GM21423 (cell line): ENCODE results near the gene STIM2.

Source experiments
- ATAC-seq: cut with Tn5 transposase; IDR thresholded peaks from one replicate; pipeline ENCODE4 v1.9.1; 2021; ENCODE audit warnings: mild to moderate bottlenecking, moderate library complexity; ENCODE audit not compliant: unreplicated experiment

The STIM2 gene

GRCh38 chr4:26836539-26836938 lies 24.1 kb upstream of the STIM2 start:
- ATAC-seq: no peak

- ATAC-seq: no peak
Observed at GRCh38 chr4:26837993-26838842, 22.4 kb upstream of the STIM2 start.

DNA sequence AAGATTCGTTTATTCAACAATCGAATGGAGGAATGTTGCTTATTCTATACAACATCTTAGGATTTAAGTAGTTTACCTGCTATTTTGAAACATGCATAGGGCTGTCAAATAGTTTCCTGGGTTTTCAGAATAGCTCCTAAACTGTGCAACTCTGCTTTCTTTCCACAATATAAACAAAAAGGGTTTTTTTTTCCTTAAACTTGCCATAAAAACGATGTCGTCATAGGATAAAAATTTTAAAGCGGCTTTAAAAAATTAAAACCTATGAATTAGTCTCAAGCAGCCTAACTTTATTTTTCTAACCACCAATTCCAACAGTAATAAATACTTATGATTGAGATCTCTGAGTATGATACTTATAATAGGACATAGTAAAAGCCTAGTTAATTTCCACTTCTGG lies 21.6 kb upstream of the STIM2 start:
- ATAC-seq: no peak

GRCh38 chr4:26839534-26839951 lies 21.1 kb upstream of the STIM2 start:
- no peak for ATAC-seq

- no peak for ATAC-seq
Observed at GRCh38 chr4:26840786-26841185, 19.9 kb upstream of the STIM2 start.

DNA sequence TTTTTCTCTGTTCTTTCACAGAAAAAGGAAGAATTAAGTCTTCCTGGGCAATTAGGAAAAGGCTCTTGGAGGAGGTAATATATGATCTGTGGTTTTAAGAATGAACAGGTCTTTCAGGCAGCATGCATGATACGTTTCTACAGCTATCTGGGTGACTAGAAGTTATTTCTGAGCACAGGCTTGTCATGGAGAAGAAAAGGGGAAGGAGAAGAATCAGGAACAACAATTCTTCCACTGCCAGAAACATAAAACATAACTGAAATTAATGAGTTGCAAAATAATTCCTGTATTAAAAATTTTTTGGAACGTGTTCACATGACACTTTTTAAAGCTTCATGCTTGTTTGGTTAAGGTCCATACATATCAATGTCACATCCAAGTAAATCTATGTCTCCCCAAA lies 17.7 kb upstream of the STIM2 start:
- ATAC-seq: no peak

GRCh38 chr4:26850528-26850927 lies 10.1 kb upstream of the STIM2 start:
- ATAC-seq: no peak

- ATAC-seq: no peak
Observed at GRCh38 chr4:26851129-26851528, 9.5 kb upstream of the STIM2 start.

DNA sequence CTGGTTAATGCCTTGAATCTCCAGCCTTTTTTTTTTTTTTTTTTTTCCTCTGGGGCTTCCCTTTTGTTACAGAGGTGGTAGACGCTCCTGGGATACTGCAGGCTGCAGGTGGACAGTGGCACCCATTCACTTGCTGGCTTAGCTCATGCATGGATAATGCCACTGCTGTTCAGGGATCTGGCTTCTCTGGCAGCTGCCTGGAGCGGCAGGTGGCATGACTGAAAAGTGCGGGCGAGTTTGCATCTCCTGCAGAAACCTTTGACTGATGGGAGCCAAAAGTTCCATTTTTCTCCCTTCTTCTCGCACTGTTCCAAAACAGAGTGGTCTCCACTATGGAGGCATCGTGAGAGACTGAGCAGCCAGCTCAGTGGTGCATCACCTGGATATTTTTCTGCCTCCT lies 5.9 kb upstream of the STIM2 start:
- no peak for ATAC-seq

- no peak for ATAC-seq
Observed at GRCh38 chr4:26856906-26857277, 3.7 kb upstream of the STIM2 start.

GRCh38 chr4:26857278-26858034 lies 3.2 kb upstream of the STIM2 start:
- ATAC-seq: peak; percentile 46

DNA sequence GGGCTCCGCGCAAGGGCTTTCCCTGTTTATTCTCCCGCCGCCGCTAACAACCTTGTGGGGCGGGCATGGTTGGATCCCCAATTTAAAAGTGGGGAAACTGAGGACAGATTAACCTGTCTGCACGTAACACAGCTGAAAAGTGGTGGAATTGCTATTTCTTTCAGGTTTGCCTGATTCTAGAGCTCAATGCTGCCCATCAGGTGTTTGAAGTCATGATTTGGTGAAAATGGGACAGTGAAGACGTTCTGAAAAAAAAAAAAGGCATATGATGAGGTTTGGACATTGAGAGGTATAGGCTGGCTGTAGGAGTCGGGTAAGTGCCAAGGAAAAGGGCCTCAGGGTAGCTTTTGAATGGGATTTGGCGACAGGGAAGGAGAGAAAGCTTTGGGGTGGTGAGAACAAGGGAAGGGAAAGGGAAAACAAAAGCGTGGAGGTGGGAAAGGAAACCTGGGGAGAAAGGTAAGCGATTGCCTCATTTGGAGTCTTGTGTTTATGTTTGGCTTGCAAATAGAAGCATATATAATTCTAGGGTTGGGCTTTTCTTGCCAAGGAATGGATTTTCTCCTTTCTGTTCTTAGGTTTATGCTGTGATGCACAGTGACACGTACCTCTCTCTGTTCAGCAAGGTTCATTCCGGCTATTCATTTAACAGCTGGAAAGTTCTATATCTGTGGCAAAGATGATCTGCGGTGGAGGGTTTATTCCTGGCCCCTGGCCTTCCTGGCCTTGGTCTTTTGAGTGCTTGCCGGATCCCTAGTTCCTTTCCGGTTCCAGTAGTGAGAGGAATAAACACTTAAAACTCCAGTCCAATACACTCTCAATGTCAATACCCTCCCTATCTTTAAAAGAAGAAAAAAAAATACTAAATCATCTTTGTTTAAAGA lies 2.4 kb upstream of the STIM2 start:
- ATAC-seq: no peak

DNA sequence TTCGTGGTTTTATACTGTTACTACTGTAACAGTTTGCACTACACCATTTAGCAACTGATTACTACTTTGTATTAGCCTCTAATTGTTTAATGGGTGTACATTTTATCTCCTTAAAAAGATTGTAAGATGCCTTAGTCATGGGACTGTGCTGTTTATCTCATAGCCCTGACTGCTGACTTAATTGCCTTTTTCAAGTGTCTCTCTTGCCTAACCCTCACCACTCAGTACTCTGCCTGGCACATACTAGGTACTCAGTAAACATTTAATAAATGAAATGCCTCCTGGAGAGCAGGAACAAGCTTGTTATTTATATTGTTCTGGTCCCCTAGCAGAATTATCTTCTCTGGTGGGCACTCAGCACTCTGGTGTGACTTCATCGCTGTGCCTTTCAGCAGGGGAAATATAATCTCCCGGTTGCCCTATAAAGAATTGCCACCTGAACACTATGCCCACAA lies 1.7 kb upstream of the STIM2 start:
- no peak for ATAC-seq

DNA sequence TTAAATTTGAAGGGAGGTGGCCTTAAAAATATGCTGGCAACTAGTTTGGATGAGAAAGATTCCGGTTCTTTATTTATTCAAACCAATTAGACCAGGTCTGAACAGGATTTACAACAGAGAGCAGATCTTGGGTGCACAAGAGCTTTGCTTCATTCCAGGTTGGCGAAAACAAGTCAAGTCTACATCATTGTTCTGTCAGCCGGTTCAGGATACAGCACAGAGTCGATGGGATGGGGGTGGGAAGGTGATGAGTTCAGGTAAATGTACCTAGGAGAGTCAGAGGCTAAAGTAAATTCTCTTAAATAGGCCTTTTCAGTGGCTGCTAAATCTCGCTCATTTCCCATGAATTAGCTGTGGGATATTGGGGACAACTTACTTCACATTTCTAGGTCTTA lies 882 bp upstream of the STIM2 start:
- no peak for ATAC-seq

DNA sequence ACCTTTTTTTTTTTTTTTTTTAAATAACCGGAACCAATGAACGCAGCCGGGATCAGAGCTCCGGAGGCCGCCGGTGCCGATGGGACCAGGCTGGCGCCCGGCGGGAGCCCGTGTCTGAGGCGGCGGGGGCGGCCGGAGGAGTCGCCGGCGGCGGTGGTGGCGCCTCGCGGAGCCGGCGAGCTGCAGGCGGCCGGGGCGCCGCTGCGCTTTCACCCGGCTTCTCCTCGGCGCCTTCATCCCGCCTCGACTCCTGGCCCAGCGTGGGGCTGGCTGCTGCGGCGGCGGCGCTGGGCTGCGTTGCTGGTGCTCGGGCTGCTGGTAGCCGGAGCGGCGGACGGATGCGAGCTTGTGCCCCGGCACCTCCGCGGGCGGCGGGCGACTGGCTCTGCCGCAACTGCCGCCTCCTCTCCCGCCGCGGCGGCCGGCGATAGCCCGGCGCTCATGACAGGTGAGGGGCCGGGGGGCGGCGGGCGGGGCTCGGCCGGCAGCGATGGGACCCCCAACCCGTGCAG lies 337 bp downstream of the STIM2 start:
- peak; percentile 20 for ATAC-seq

- peak; percentile 36 for ATAC-seq
Observed at GRCh38 chr4:26861434-26862186, 969 bp downstream of the STIM2 start.

- ATAC-seq: no peak
Observed at GRCh38 chr4:26862381-26862915, 1.8 kb downstream of the STIM2 start.

GRCh38 chr4:26863512-26863911 lies 2.9 kb downstream of the STIM2 start:
- no peak for ATAC-seq

DNA sequence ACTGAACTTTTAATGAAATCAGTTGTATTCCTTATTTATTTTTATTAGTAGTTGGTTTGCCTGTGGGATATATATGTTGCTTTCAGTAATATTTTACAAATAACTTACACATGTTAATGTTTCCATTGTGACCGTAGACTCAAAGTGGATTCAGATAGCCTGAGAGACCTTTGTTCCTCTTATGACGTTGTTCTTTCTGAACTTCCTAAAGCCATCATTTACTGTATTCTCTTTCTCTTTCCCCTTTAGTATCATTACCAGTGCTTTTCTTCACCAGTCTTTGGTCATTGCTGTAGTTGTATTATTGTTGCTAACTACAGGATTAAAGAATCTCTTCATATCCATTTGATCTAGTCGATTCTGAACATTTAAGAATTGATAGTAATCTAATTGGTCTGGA lies 4.3 kb downstream of the STIM2 start:
- no peak for ATAC-seq

- ATAC-seq: no peak
Observed at GRCh38 chr4:26866203-26866602, 5.6 kb downstream of the STIM2 start.
